A673 (cell line): ENCODE measurements around the gene GALNS. TPM values are rescaled to one million over a fixed set of nuclear protein-coding genes. Genes with fewer than 3 reads are reported as not detected.
A peak's percentile ranks its signal among the peaks of the same experiment; 100 is the strongest.

ENCODE experiments used
- BruUV-seq: library from RNA; stranded (reverse); fragments of 400-500 nt; replicated peaks from 2 replicates; lab custom pipeline; 2021; lab: Mats Ljungman, UMichigan
- CTCF ChIA-PET: fragments of 300-600 bp; sonication (Branson Sonifier 250); formaldehyde crosslinking; loops from one replicate; lab custom pipeline; 2022; ENCODE audit warnings: antibody characterized with exemption; lab: Charles Lee
- POLR2A ChIA-PET: fragments of 300-600 bp; sonication (Branson Sonifier 250); formaldehyde crosslinking; loops from one replicate; lab custom pipeline; 2022; ENCODE audit warnings: antibody characterized with exemption; ENCODE audit not compliant: low non-redundant PET; lab: Charles Lee
- DNase-seq: peaks from one replicate; pipeline ENCODE4 v3.0.0-alpha.2; 2015; ENCODE audit warnings: low spot score
- H3K27ac ChIP-seq: fragments of 200-600 bp; sonication (generic); 2 replicates; pipeline ENCODE4 v1.5.1; 2016; ENCODE audit warnings: mixed run types, low read depth, mild to moderate bottlenecking, mixed read lengths, antibody characterized with exemption, low read length; ENCODE audit not compliant: poor library complexity, severe bottlenecking
- H3K27me3 ChIP-seq: fragments of 200-600 bp; sonication (generic); replicated peaks from 2 replicates; pipeline ENCODE4 v1.6.1; 2017; ENCODE audit warnings: mixed run types, low read depth, mild to moderate bottlenecking, mixed read lengths, antibody characterized with exemption, low read length; ENCODE audit not compliant: insufficient read depth, poor library complexity
- H3K36me3 ChIP-seq: fragments of 200-600 bp; sonication (generic); 2 replicates; pipeline ENCODE4 v1.6.1; 2016; ENCODE audit warnings: mixed run types, mild to moderate bottlenecking, mixed read lengths, antibody characterized with exemption, low read length; ENCODE audit not compliant: insufficient read depth, poor library complexity, severe bottlenecking
- H3K4me1 ChIP-seq: fragments of 200-600 bp; sonication (generic); 2 replicates; pipeline ENCODE4 v1.6.1; 2017; ENCODE audit warnings: mixed run types, mild to moderate bottlenecking, mixed read lengths, antibody characterized with exemption, low read length; ENCODE audit not compliant: insufficient read depth, poor library complexity, severe bottlenecking
- H3K4me3 ChIP-seq: fragments of 200-600 bp; sonication (generic); 2 replicates; pipeline ENCODE4 v1.5.1; 2016; ENCODE audit warnings: low read depth, mixed run types, mild to moderate bottlenecking, mixed read lengths, low read length; ENCODE audit not compliant: poor library complexity, severe bottlenecking
- H3K9me3 ChIP-seq: fragments of 200-600 bp; sonication (generic); 2 replicates; pipeline ENCODE4 v1.6.1; 2016; ENCODE audit warnings: mixed run types, low read depth, mild to moderate bottlenecking, mixed read lengths, antibody characterized with exemption, low read length; ENCODE audit not compliant: poor library complexity, severe bottlenecking
- CTCF ChIP-seq: fragments of 300-800, 200-600 bp; sonication (generic); conservative IDR thresholded peaks from 2 replicates; pipeline ENCODE4 v1.5.1; 2017; ENCODE audit warnings: low read depth, mild to moderate bottlenecking, antibody characterized with exemption, low read length, moderate library complexity, mixed read lengths
- EZH2 ChIP-seq: fragments of 200-600 bp; sonication (generic); IDR thresholded peaks from 2 replicates; pipeline ENCODE4 v1.6.1; 2017; ENCODE audit warnings: borderline replicate concordance, low read depth, mild to moderate bottlenecking, mixed read lengths, antibody characterized with exemption, low read length; ENCODE audit not compliant: poor library complexity, severe bottlenecking
- intact Hi-C: fragments of 100-400 bp; cut with micrococcal nuclease; formaldehyde crosslinking; loops from one replicate; pipeline ENCODE4 v1.10.0; 2022; ENCODE audit not compliant: unreplicated experiment
- total RNA-seq: library from RNA; stranded (reverse); gene quantifications from 2 replicates; pipeline ENCODE4 v1.2.3, GENCODE V29; 2021

Gene GALNS
- total RNA-seq, 1 experiment from 2014 or later, result 54.8 TPM

- intact Hi-C loops, result no loop called here
- H3K36me3 ChIP-seq, result no peaks in the 10 kb centered on the region
- DNase-seq, result no peak
- H3K27me3 ChIP-seq, result no peaks in the 10 kb centered on the region
- H3K27ac ChIP-seq, result peak overlapping the region; percentile 65
- peaks cover 76% of the 10 kb centered on the region for H3K4me1 ChIP-seq
- no peak overlapping the region for H3K4me3 ChIP-seq
- ChIA-PET POLR2A (interaction anchor here (0.9 kb wide), 2 partner anchors 11 kb away, joined by 3 to 4 read pairs; no protein-coding TSS in a partner anchor), CTCF (interaction anchor here (0.7 kb wide), 1 partner anchor 11 kb away, joined by 5 read pairs; no protein-coding TSS in a partner anchor)
- TF ChIP-seq EZH2 (no peak), CTCF (no peak)
- no TSS peak for BruUV-seq
- H3K9me3 ChIP-seq, result no peaks in the 10 kb centered on the region
These were observed 75.3 kb downstream of the GALNS start for GRCh38 chr16:88781140-88782077.

GRCh38 chr16:88780142-88781062 is 76.3 kb downstream of the GALNS start:
- no peak overlapping the region for H3K4me3 ChIP-seq
- intact Hi-C loops, result no loop called here
- H3K27me3 ChIP-seq, result no peaks in the 10 kb centered on the region
- no peaks in the 10 kb centered on the region for H3K9me3 ChIP-seq
- H3K27ac ChIP-seq, result peak overlapping the region; percentile 65
- BruUV-seq, result no TSS peak
- ChIA-PET POLR2A (interaction anchor here (0.6 to 0.9 kb wide), 2 partner anchors 10 to 765 kb away, joined by 4 to 5 read pairs; no protein-coding TSS in a partner anchor), CTCF (no interaction called here)
- no peak for DNase-seq
- H3K36me3 ChIP-seq, result no peaks in the 10 kb centered on the region
- peaks cover 74% of the 10 kb centered on the region for H3K4me1 ChIP-seq
- TF ChIP-seq CTCF, result no peak
- TF ChIP-seq EZH2, result no peak

GRCh38 chr16:88779406-88780141 is 77.2 kb downstream of the GALNS start:
- no peaks in the 10 kb centered on the region for H3K36me3 ChIP-seq
- POLR2A ChIA-PET, result interaction anchor here (0.6 kb wide), 1 partner anchor 765 kb away, joined by 5 read pairs; no protein-coding TSS in a partner anchor
- no peak overlapping the region for H3K4me3 ChIP-seq
- BruUV-seq, result no TSS peak
- no peaks in the 10 kb centered on the region for H3K9me3 ChIP-seq
- no peaks in the 10 kb centered on the region for H3K27me3 ChIP-seq
- peaks cover 74% of the 10 kb centered on the region for H3K4me1 ChIP-seq
- peak overlapping the region; percentile 65 for H3K27ac ChIP-seq
- intact Hi-C loops, result no loop called here
- no peak for DNase-seq
- no peak for TF ChIP-seq CTCF
- TF ChIP-seq EZH2, result no peak
- CTCF ChIA-PET, result no interaction called here
